SK-N-SH treated with all-trans-retinoic acid at 6 μM for 48 hours (cell line): Measurements from ENCODE around the gene PLSCR5.

Source experiments
- ATAC-seq: fragments of 200-7000 bp; cut with Tn5 transposase; 3 replicates; pipeline ENCODE4 v1.9.1; 2020; ENCODE audit warnings: mild to moderate bottlenecking, moderate library complexity
- ARNTL ChIP-seq: fragments of 450-650 bp; formaldehyde crosslinking; IDR thresholded peaks from 2 replicates; pipeline ENCODE4 v1.5.0; 2020; ENCODE audit warnings: low read depth, mild to moderate bottlenecking, moderate library complexity, borderline replicate concordance
- CSDC2 ChIP-seq: fragments of 250-450 bp; sonication (Bioruptor Pico); IDR thresholded peaks from 2 replicates; pipeline ENCODE4 v1.5.0; 2020; ENCODE audit warnings: mild to moderate bottlenecking, moderate library complexity
- ESRRG ChIP-seq: fragments of 250-450 bp; sonication (Bioruptor Pico); IDR thresholded peaks from 2 replicates; pipeline ENCODE4 v1.6.1; 2021; ENCODE audit warnings: mild to moderate bottlenecking
- GLIS3 ChIP-seq: fragments of 250-450 bp; sonication (Bioruptor Pico); IDR thresholded peaks from 2 replicates; pipeline ENCODE4 v1.5.0; 2020; ENCODE audit warnings: mild to moderate bottlenecking, moderate library complexity
- ISL1 ChIP-seq: fragments of 250-450 bp; sonication (Bioruptor Pico); IDR thresholded peaks from 2 replicates; pipeline ENCODE4 v2.1.2; 2022; ENCODE audit warnings: mild to moderate bottlenecking, moderate library complexity
- OSR1 ChIP-seq: fragments of 250-450 bp; sonication (Bioruptor Pico); IDR thresholded peaks from 2 replicates; pipeline ENCODE4 v1.8.0; 2022; ENCODE audit warnings: moderate library complexity, mild to moderate bottlenecking, inconsistent platforms
- PPARA ChIP-seq: fragments of 250-450 bp; sonication (Bioruptor Pico); IDR thresholded peaks from 2 replicates; pipeline ENCODE4 v1.5.0; 2020; ENCODE audit warnings: mild to moderate bottlenecking, borderline replicate concordance
- RARB ChIP-seq: fragments of 250-450 bp; sonication (Bioruptor Pico); IDR thresholded peaks from 2 replicates; pipeline ENCODE4 v1.8.0; 2021; ENCODE audit warnings: mild to moderate bottlenecking, moderate library complexity
- SNAI2 ChIP-seq: fragments of 250-450 bp; sonication (Bioruptor Pico); IDR thresholded peaks from 2 replicates; pipeline ENCODE4 v1.5.0; 2020; ENCODE audit warnings: mild to moderate bottlenecking, moderate library complexity
- TCF4 ChIP-seq: fragments of 250-450 bp; sonication (Bioruptor Pico); IDR thresholded peaks from 2 replicates; pipeline ENCODE4 v1.8.0; 2021; ENCODE audit warnings: mild to moderate bottlenecking, moderate library complexity, borderline replicate concordance
- TOX ChIP-seq: fragments of 250-450 bp; sonication (Bioruptor Pico); IDR thresholded peaks from 2 replicates; pipeline ENCODE4 v1.8.0; 2021; ENCODE audit warnings: mild to moderate bottlenecking, moderate library complexity, borderline replicate concordance
- TSHZ2 ChIP-seq: fragments of 250-450 bp; sonication (Bioruptor Pico); IDR thresholded peaks from 2 replicates; pipeline ENCODE4 v1.5.0; 2020; ENCODE audit warnings: mild to moderate bottlenecking, moderate library complexity
- ZC3H10 ChIP-seq: fragments of 250-450 bp; sonication (Bioruptor Pico); IDR thresholded peaks from 2 replicates; pipeline ENCODE4 v1.5.1; 2021; ENCODE audit warnings: mild to moderate bottlenecking, moderate library complexity
- ZFP30 ChIP-seq: fragments of 450-650 bp; formaldehyde crosslinking; IDR thresholded peaks from 2 replicates; pipeline ENCODE4 v1.5.0; 2022; ENCODE audit warnings: mild to moderate bottlenecking, moderate library complexity
- ZNF565 ChIP-seq: fragments of 450-650 bp; formaldehyde crosslinking; conservative IDR thresholded peaks from 2 replicates; pipeline ENCODE4 v1.5.0; 2020; ENCODE audit warnings: low read depth, mild to moderate bottlenecking, moderate library complexity
- ZNF70 ChIP-seq: fragments of 450-650 bp; formaldehyde crosslinking; IDR thresholded peaks from 2 replicates; pipeline ENCODE4 v1.5.0; 2020; ENCODE audit warnings: mild to moderate bottlenecking, moderate library complexity
- ZNF8 ChIP-seq: fragments of 450-650 bp; formaldehyde crosslinking; IDR thresholded peaks from 2 replicates; pipeline ENCODE4 v1.5.0; 2020; ENCODE audit warnings: mild to moderate bottlenecking, moderate library complexity
- TF ChIP-seq, protein P1 (sequence below): fragments of 250-450 bp; sonication (Bioruptor Pico); IDR thresholded peaks from 2 replicates; pipeline ENCODE4 v1.5.1; 2021; ENCODE audit warnings: mild to moderate bottlenecking, moderate library complexity
- TF ChIP-seq, protein P2 (sequence below): fragments of 250-450 bp; sonication (Bioruptor Pico); IDR thresholded peaks from 2 replicates; pipeline ENCODE4 v1.8.0; 2021; ENCODE audit warnings: low read depth, mild to moderate bottlenecking, moderate library complexity, borderline replicate concordance
- TF ChIP-seq, protein P3 (sequence below): fragments of 250-450 bp; sonication (Bioruptor Pico); IDR thresholded peaks from 2 replicates; pipeline ENCODE4 v1.5.1; 2020; ENCODE audit warnings: low read depth, mild to moderate bottlenecking, moderate library complexity
- TF ChIP-seq, protein P4 (sequence below): fragments of 250-450 bp; sonication (Bioruptor Pico); IDR thresholded peaks from 2 replicates; pipeline ENCODE4 v1.8.0; 2020; ENCODE audit warnings: mild to moderate bottlenecking, moderate library complexity, borderline replicate concordance

The PLSCR5 gene

GRCh38 chr3:146550070-146550615, 55.0 kb downstream of the PLSCR5 start:
- ATAC-seq = no peak
- no peak for TF ChIP-seq TOX
- TF ChIP-seq ARNTL (CRISPR knock-in tag) = no peak
- no peak for TF ChIP-seq ZNF8 (CRISPR knock-in tag)
- no peak for TF ChIP-seq ZNF565 (CRISPR knock-in tag)
- TF ChIP-seq ZFP30 (CRISPR knock-in tag) = no peak
- TF ChIP-seq ZC3H10 (CRISPR knock-in tag) = no peak
- no peak for TF ChIP-seq PPARA (CRISPR knock-in tag)
- TF ChIP-seq ESRRG (CRISPR knock-in tag) = no peak
- TF ChIP-seq RARB (CRISPR knock-in tag) = no peak
- no peak for TF ChIP-seq CSDC2
- TF ChIP-seq SNAI2 (CRISPR knock-in tag) = no peak
- TF ChIP-seq ZNF70 = no peak
- TF ChIP-seq, protein P1, sequence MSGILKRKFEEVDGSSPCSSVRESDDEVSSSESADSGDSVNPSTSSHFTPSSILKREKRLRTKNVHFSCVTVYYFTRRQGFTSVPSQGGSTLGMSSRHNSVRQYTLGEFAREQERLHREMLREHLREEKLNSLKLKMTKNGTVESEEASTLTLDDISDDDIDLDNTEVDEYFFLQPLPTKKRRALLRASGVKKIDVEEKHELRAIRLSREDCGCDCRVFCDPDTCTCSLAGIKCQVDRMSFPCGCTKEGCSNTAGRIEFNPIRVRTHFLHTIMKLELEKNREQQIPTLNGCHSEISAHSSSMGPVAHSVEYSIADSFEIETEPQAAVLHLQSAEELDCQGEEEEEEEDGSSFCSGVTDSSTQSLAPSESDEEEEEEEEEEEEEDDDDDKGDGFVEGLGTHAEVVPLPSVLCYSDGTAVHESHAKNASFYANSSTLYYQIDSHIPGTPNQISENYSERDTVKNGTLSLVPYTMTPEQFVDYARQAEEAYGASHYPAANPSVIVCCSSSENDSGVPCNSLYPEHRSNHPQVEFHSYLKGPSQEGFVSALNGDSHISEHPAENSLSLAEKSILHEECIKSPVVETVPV (CRISPR knock-in tag) = no peak
- no peak for TF ChIP-seq ISL1 (CRISPR knock-in tag)
- TF ChIP-seq OSR1 (CRISPR knock-in tag) = no peak
- TF ChIP-seq TSHZ2 = no peak
- TF ChIP-seq, protein P2, sequence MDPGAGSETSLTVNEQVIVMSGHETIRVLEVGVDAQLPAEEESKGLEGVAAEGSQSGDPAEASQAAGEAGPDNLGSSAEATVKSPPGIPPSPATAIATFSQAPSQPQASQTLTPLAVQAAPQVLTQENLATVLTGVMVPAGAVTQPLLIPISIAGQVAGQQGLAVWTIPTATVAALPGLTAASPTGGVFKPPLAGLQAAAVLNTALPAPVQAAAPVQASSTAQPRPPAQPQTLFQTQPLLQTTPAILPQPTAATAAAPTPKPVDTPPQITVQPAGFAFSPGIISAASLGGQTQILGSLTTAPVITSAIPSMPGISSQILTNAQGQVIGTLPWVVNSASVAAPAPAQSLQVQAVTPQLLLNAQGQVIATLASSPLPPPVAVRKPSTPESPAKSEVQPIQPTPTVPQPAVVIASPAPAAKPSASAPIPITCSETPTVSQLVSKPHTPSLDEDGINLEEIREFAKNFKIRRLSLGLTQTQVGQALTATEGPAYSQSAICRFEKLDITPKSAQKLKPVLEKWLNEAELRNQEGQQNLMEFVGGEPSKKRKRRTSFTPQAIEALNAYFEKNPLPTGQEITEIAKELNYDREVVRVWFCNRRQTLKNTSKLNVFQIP (CRISPR knock-in tag) = no peak
- TF ChIP-seq, protein P3, sequence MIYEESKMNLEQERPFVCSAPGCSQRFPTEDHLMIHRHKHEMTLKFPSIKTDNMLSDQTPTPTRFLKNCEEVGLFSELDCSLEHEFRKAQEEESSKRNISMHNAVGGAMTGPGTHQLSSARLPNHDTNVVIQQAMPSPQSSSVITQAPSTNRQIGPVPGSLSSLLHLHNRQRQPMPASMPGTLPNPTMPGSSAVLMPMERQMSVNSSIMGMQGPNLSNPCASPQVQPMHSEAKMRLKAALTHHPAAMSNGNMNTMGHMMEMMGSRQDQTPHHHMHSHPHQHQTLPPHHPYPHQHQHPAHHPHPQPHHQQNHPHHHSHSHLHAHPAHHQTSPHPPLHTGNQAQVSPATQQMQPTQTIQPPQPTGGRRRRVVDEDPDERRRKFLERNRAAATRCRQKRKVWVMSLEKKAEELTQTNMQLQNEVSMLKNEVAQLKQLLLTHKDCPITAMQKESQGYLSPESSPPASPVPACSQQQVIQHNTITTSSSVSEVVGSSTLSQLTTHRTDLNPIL (CRISPR knock-in tag) = no peak
- TF ChIP-seq GLIS3 (CRISPR knock-in tag) = no peak
- TF ChIP-seq TCF4 (CRISPR knock-in tag) = no peak

DNA sequence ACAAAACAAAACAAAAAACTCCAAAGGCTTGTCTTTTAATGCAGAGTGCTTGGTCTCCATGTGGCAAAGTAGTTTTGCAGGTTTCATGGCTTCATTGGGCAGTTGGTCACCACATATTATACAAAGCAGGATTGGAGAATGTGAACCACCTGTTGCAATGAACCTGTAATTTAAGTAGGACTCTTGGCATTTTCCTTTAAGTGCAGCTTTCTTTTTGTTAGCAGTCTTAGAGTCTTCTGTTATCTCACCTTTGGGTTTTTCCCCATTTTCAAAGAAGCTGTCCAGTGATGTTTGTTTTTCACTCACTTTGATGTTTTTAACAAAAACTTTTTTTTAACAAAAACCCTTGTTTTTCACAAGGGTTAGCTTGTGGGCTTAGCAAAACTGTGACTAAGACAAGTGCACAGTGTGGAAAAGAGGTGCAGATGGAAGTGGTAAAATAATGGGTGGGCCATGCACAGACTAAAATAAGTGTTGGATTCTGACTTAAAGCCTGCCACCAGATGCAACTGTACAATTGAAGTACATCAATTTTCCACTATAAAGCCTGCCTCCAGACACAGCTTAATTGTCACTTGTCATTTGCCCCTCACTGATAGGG, 57.8 kb downstream of the PLSCR5 start:
- TF ChIP-seq TCF4 (CRISPR knock-in tag) (no peak), ZNF565 (CRISPR knock-in tag) (no peak), ISL1 (CRISPR knock-in tag) (no peak), ESRRG (CRISPR knock-in tag) (no peak), PPARA (CRISPR knock-in tag) (no peak), SNAI2 (CRISPR knock-in tag) (no peak), TOX (no peak), ZFP30 (CRISPR knock-in tag) (no peak), OSR1 (CRISPR knock-in tag) (no peak), ZNF8 (CRISPR knock-in tag) (no peak), ZC3H10 (CRISPR knock-in tag) (no peak), RARB (CRISPR knock-in tag) (no peak)
- TF ChIP-seq, protein P2 (CRISPR knock-in tag) = no peak
- TF ChIP-seq, protein P4, sequence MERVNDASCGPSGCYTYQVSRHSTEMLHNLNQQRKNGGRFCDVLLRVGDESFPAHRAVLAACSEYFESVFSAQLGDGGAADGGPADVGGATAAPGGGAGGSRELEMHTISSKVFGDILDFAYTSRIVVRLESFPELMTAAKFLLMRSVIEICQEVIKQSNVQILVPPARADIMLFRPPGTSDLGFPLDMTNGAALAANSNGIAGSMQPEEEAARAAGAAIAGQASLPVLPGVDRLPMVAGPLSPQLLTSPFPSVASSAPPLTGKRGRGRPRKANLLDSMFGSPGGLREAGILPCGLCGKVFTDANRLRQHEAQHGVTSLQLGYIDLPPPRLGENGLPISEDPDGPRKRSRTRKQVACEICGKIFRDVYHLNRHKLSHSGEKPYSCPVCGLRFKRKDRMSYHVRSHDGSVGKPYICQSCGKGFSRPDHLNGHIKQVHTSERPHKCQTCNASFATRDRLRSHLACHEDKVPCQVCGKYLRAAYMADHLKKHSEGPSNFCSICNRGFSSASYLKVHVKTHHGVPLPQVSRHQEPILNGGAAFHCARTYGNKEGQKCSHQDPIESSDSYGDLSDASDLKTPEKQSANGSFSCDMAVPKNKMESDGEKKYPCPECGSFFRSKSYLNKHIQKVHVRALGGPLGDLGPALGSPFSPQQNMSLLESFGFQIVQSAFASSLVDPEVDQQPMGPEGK (CRISPR knock-in tag) = no peak
- ATAC-seq = no peak
